H1 (cell line): ENCODE measurements around the gene TP53I3. TPM values are rescaled to one million over a fixed set of nuclear protein-coding genes. Genes with fewer than 3 reads are reported as not detected.
"Not testable (repeated sequence)": the region's sequence is repeated elsewhere in the genome, so short reads cannot be mapped to it uniquely, and the experiment has no call there.

Experiments used
- CTCF ChIA-PET: fragments of 300-600 bp; sonication (Branson Sonifier 250); formaldehyde crosslinking; loops from one replicate; lab custom pipeline; 2021; ENCODE audit not compliant: partially characterized antibody; lab: Charles Lee
- POLR2A ChIA-PET: fragments of 300-600 bp; sonication (Branson Sonifier 250); formaldehyde crosslinking; loops from one replicate; lab custom pipeline; 2021; ENCODE audit warnings: inconsistent platforms; ENCODE audit not compliant: partially characterized antibody; lab: Charles Lee
- DNase-seq, 2 experiments: peaks; one replicate each; pipeline versions ENCODE4 v3.0.0 to v3.0.0-alpha.2; 2010 to 2022; ENCODE audit warnings: low spot score in 2 of 2, low read depth in 1 of 2, mixed read lengths in 1 of 2
- FAIRE-seq: peaks from 2 replicates; lab custom pipeline; 2011; peaks lifted over from hg19 to GRCh38; lab: Jason Lieb, UNC
- H2AFZ ChIP-seq: 2 replicates; pipeline ENCODE4 v1.8.1; 2012; ENCODE audit warnings: low read length, inconsistent platforms
- H2AK5ac ChIP-seq: 2 replicates; pipeline ENCODE4 v1.6.1; 2013; ENCODE audit warnings: low read depth, low read length
- H2BK120ac ChIP-seq: replicated peaks from 2 replicates; pipeline ENCODE3; 2013; ENCODE audit warnings: low read depth, low read length, inconsistent platforms
- H2BK12ac ChIP-seq: 2 replicates; pipeline ENCODE4 v1.6.1; 2013; ENCODE audit warnings: low read depth, low read length
- H2BK15ac ChIP-seq: 2 replicates; pipeline ENCODE4 v1.6.1; 2013; ENCODE audit warnings: low read length
- H2BK20ac ChIP-seq: 2 replicates; pipeline ENCODE4 v1.6.1; 2013; ENCODE audit warnings: low read length
- H2BK5ac ChIP-seq: 2 replicates; pipeline ENCODE4 v1.6.1; 2013; ENCODE audit warnings: low read depth, low read length
- H3K14ac ChIP-seq: 2 replicates; pipeline ENCODE4 v1.6.1; 2013; ENCODE audit warnings: inconsistent platforms; ENCODE audit not compliant: insufficient read length
- H3K18ac ChIP-seq: 2 replicates; pipeline ENCODE4 v1.6.1; 2013; ENCODE audit warnings: low read length; ENCODE audit errors: extremely low read depth
- H3K23ac ChIP-seq: 2 replicates; pipeline ENCODE4 v1.6.1; 2013; ENCODE audit warnings: inconsistent platforms; ENCODE audit not compliant: insufficient read length
- H3K23me2 ChIP-seq: 2 replicates; pipeline ENCODE4 v1.6.1; 2013; ENCODE audit warnings: low read depth, low read length
- H3K27ac ChIP-seq: 2 replicates; pipeline ENCODE4 v1.6.1; 2011; ENCODE audit warnings: low read depth, low read length, inconsistent platforms
- H3K27me3 ChIP-seq, 4 experiments: replicated peaks in 1 of 4; 1 replicate in 1 of 4; 2 replicates in 3 of 4; pipeline versions ENCODE4 v1.6.1 to v1.8.1; 2011 to 2013; ENCODE audit warnings: low read length in 3 of 4, mild to moderate bottlenecking in 3 of 4, inconsistent platforms in 2 of 4, mixed read lengths in 2 of 4, moderate library complexity in 1 of 4; ENCODE audit not compliant: control insufficient read depth in 3 of 4, insufficient read depth in 3 of 4; ENCODE audit errors: extremely low read depth in 1 of 4
- H3K36me3 ChIP-seq, 4 experiments: 2 replicates each; pipeline versions ENCODE4 v1.6.1 to v1.8.1; 2011 to 2013; ENCODE audit warnings: mild to moderate bottlenecking in 4 of 4, low read length in 3 of 4, moderate library complexity in 2 of 4, control low read depth in 1 of 4, inconsistent platforms in 1 of 4; ENCODE audit not compliant: insufficient read depth in 4 of 4, control insufficient read depth in 2 of 4
- H3K4ac ChIP-seq: replicated peaks from 2 replicates; pipeline ENCODE3; 2013; ENCODE audit warnings: low read length, low read depth, mixed read lengths, inconsistent platforms; ENCODE audit not compliant: insufficient read length
- H3K4me1 ChIP-seq, 4 experiments: replicated peaks in 1 of 4; 1 replicate in 1 of 4; 2 replicates in 3 of 4; pipeline versions ENCODE4 v1.6.1 to v1.8.1; 2011 to 2013; ENCODE audit warnings: low read length in 3 of 4, inconsistent platforms in 2 of 4, mixed read lengths in 1 of 4; ENCODE audit not compliant: insufficient read depth in 4 of 4, control insufficient read depth in 3 of 4
- H3K4me2 ChIP-seq, 2 experiments: 2 replicates each; pipeline versions ENCODE4 v1.6.1 to v1.8.1; 2011 to 2013; ENCODE audit warnings: low read depth in 2 of 2, low read length in 2 of 2, control low read depth in 1 of 2, inconsistent platforms in 1 of 2, mild to moderate bottlenecking in 1 of 2; ENCODE audit not compliant: insufficient read depth in 1 of 2
- H3K4me3 ChIP-seq, 4 experiments: fragments of 200-600, 300-600 bp in 1 of 4; sonication (generic), shearing (Covaris generic), sonication (Bioruptor Twin) in 1 of 4; 2 replicates each; pipeline versions ENCODE4 v1.5.1 to v1.8.1; 2011 to 2016; ENCODE audit warnings: low read length in 4 of 4, low read depth in 3 of 4, control low read depth in 2 of 4, inconsistent platforms in 2 of 4, mild to moderate bottlenecking in 2 of 4, mixed read lengths in 1 of 4, moderate library complexity in 1 of 4; ENCODE audit not compliant: insufficient read depth in 2 of 4; ENCODE audit errors: extremely low read depth in 1 of 4
- H3K56ac ChIP-seq: replicated peaks from 2 replicates; pipeline ENCODE3; 2013; ENCODE audit warnings: low read depth, mild to moderate bottlenecking, mixed read lengths, low read length, inconsistent platforms; ENCODE audit not compliant: insufficient read length
- H3K79me1 ChIP-seq: 2 replicates; pipeline ENCODE4 v1.6.1; 2013; ENCODE audit warnings: low read depth, low read length, control low read depth
- H3K79me2 ChIP-seq, 2 experiments: 2 replicates each; pipeline versions ENCODE4 v1.6.1 to v1.8.1; 2012 to 2013; ENCODE audit warnings: low read length in 2 of 2, mild to moderate bottlenecking in 2 of 2, inconsistent platforms in 1 of 2; ENCODE audit not compliant: insufficient read depth in 2 of 2, control insufficient read depth in 1 of 2
- H3K9ac ChIP-seq, 4 experiments: replicated peaks in 1 of 4; 1 replicate in 1 of 4; 2 replicates in 3 of 4; pipeline versions ENCODE4 v1.6.1 to v1.8.1; 2011 to 2013; ENCODE audit warnings: low read depth in 3 of 4, low read length in 3 of 4, control low read depth in 2 of 4, mild to moderate bottlenecking in 2 of 4, moderate library complexity in 2 of 4, inconsistent platforms in 1 of 4; ENCODE audit errors: extremely low read depth in 1 of 4
- H3K9me3 ChIP-seq, 2 experiments: 2 replicates each; pipeline versions ENCODE4 v1.6.1 to v1.8.1; 2012 to 2013; ENCODE audit warnings: mild to moderate bottlenecking in 2 of 2, moderate library complexity in 2 of 2, control low read depth in 1 of 2, inconsistent platforms in 1 of 2, low read depth in 1 of 2, low read length in 1 of 2, mixed read lengths in 1 of 2; ENCODE audit not compliant: insufficient read depth in 2 of 2
- H4K20me1 ChIP-seq, 2 experiments: replicated peaks in 1 of 2; 2 replicates each; pipeline versions ENCODE3 to v1.8.1; 2011 to 2013; ENCODE audit warnings: inconsistent platforms in 2 of 2, low read length in 2 of 2, mild to moderate bottlenecking in 1 of 2; ENCODE audit not compliant: insufficient read depth in 2 of 2, control insufficient read depth in 1 of 2
- H4K5ac ChIP-seq: 2 replicates; pipeline ENCODE4 v1.6.1; 2013; ENCODE audit warnings: low read length, low read depth, mixed read lengths, inconsistent platforms; ENCODE audit not compliant: insufficient read length
- H4K8ac ChIP-seq: 2 replicates; pipeline ENCODE4 v1.8.0; 2013; ENCODE audit warnings: mild to moderate bottlenecking, moderate library complexity, low read length, inconsistent platforms; ENCODE audit not compliant: insufficient read depth; ENCODE audit errors: extremely low read depth
- H4K91ac ChIP-seq: replicated peaks from 2 replicates; pipeline ENCODE3; 2013; ENCODE audit warnings: low read length, mixed read lengths, inconsistent platforms; ENCODE audit not compliant: insufficient read length
- RBBP5 ChIP-seq: IDR thresholded peaks from 2 replicates; pipeline ENCODE4 v1.7.1; 2012; ENCODE audit warnings: low read depth, mild to moderate bottlenecking, inconsistent platforms, low read length, moderate library complexity, borderline replicate concordance
- TAF1 ChIP-seq: IDR thresholded peaks from 2 replicates; pipeline ENCODE4 v1.6.1; 2011; ENCODE audit warnings: mild to moderate bottlenecking, low read depth, low read length
- WGBS, 2 experiments: shearing (Covaris generic) in 1 of 2; methylation state at CpG; one replicate each; pipeline versions ENCODE4 v1.1.6 to v1.1.7; 2013 to 2015; ENCODE audit warnings: low lambda C conversion rate in 2 of 2, mixed read lengths in 2 of 2, inconsistent platforms in 1 of 2, low coverage in 1 of 2, missing lambda C conversion rate in 1 of 2; ENCODE audit not compliant: insufficient replicate concordance in 2 of 2, insufficient coverage in 1 of 2, insufficient read length in 1 of 2; ENCODE audit errors: extremely low coverage in 1 of 2, missing lambda C conversion rate in 1 of 2; 5-methylcytosine and 5-hydroxymethylcytosine counted together
- polyA plus RNA-seq, 7 experiments: library from polyadenylated mRNA; depleted of rRNA in 3 of 7; stranded (reverse) in 5 of 7; unstranded in 2 of 7; fragments of >200 nt in 5 of 7; fragments of 200-250 nt in 2 of 7; gene quantifications; 1 replicate in 5 of 7; 2 replicates in 1 of 7; 4 replicates in 1 of 7; pipeline versions ENCODE4 v1.2.1 to v1.2.3, GENCODE V29; 2011 to 2013; ENCODE audit warnings: missing spikeins in 2 of 7, mixed read lengths in 2 of 7
- total RNA-seq: library from RNA; stranded (reverse); fragmentation: NEBNext Ultra II Directional; extraction: Animal tissue kit (Norgen Biotek cat#: 25700); gene quantifications from 2 replicates; pipeline ENCODE4 v1.2.1, GENCODE V29; 2021

The TP53I3 gene
- total and polyA plus RNA-seq, 2 of the 8 experiments (the other 6 are each of a cell fraction or from before 2014, with no cell fraction given), result 29.4 to 34.5 TPM

- not testable (repeated sequence) for H2AK5ac ChIP-seq, H4K8ac ChIP-seq, H3K27ac ChIP-seq, H3K9ac ChIP-seq, H3K4ac ChIP-seq, H2BK120ac ChIP-seq, H3K23me2 ChIP-seq, H3K36me3 ChIP-seq
- H3K4me2 ChIP-seq, result peak overlapping the region; percentile 54 to 65
- H2BK12ac ChIP-seq, result 0 out of 2 replicates have a peak overlapping the region, but pooled peaks have one; percentile 7
- H2BK5ac ChIP-seq, result 0 out of 2 replicates have a peak overlapping the region, but pooled peaks have one; percentile 44
- 0 out of 2 replicates have a peak, but pooled peaks have one; percentile 16 for TF ChIP-seq TAF1
- TF ChIP-seq RBBP5, result 0 out of 2 replicates have a peak, but pooled peaks have one; percentile 30
- TF ChIP-seq, all 59 proteins: peak for 2; not testable (repeated sequence) for 57
- not testable (repeated sequence) for H4K5ac ChIP-seq, H4K20me1 ChIP-seq, H3K27me3 ChIP-seq, H3K23ac ChIP-seq, H3K18ac ChIP-seq, H3K9me3 ChIP-seq, FAIRE-seq, H3K4me1 ChIP-seq, H2BK15ac ChIP-seq, H3K14ac ChIP-seq, H3K56ac ChIP-seq, H4K91ac ChIP-seq, H3K79me1 ChIP-seq, H2BK20ac ChIP-seq, H3K79me2 ChIP-seq
- POLR2A ChIA-PET, result interaction anchor here (1.4 to 3.2 kb wide), 2 partner anchors 11 to 18 kb away, joined by 5 to 24 read pairs; partner anchors contain the start of gene TP53I3
- DNase-seq, result peak in 1 of 2 experiments; percentile 70
- H3K4me3 ChIP-seq, result peak overlapping the region in 1 of 4 experiments; percentile 41; a peak in 1 of 8 replicates
- 44% methylated on average over 17 of the region's 17 CpGs; no CpG with 5 or more reads in 1 of the 2 experiments for WGBS, 2 experiments
- CTCF ChIA-PET, result interaction anchor here (1.4 to 2.3 kb wide), 2 partner anchors 11 to 16 kb away, joined by 4 to 13 read pairs; partner anchors contain the start of gene TP53I3
- peak overlapping the region; percentile 97; the same call in 1 of the 2 replicates for H2AFZ ChIP-seq
Observed at GRCh38 chr2:24095171-24095677, 10.6 kb upstream of the TP53I3 start.
